Large intestine (tissue), 3 donors: Measurements from ENCODE around the gene OR8B12. TPM values are rescaled to one million over a fixed set of nuclear protein-coding genes. Genes with fewer than 3 reads are reported as not detected.
"Not testable (repeated sequence)": the region's sequence is repeated elsewhere in the genome, so short reads cannot be mapped to it uniquely, and the experiment has no call there.

Source experiments
- DNase-seq, 2 donors: peaks; one replicate each; pipeline versions ENCODE4 v3.0.0 to v3.0.0-alpha.2; 2013
- H3K27ac ChIP-seq: one replicate; pipeline ENCODE4 v1.5.1; 2013; ENCODE audit warnings: low read length
- H3K27me3 ChIP-seq: 2 replicates; pipeline ENCODE4 v1.6.1; 2013; ENCODE audit warnings: low read length; ENCODE audit not compliant: control insufficient read depth, insufficient read depth
- H3K36me3 ChIP-seq: 2 replicates; pipeline ENCODE4 v1.6.1; 2013; ENCODE audit warnings: low read length; ENCODE audit not compliant: control insufficient read depth, insufficient read depth
- H3K4me1 ChIP-seq: one replicate; pipeline ENCODE4 v1.6.1; 2013; ENCODE audit warnings: low read length; ENCODE audit not compliant: control insufficient read depth, insufficient read depth
- H3K4me3 ChIP-seq: one replicate; pipeline ENCODE4 v1.5.1; 2013; ENCODE audit warnings: low read length
- H3K9me3 ChIP-seq: one replicate; pipeline ENCODE4 v1.6.1; 2013; ENCODE audit warnings: mild to moderate bottlenecking, low read depth, low read length, moderate library complexity; ENCODE audit not compliant: control insufficient read depth
- WGBS: methylation state at CpG from one replicate; pipeline ENCODE4 v1.1.5; 2013; ENCODE audit warnings: low lambda C conversion rate; ENCODE audit not compliant: insufficient coverage; 5-methylcytosine and 5-hydroxymethylcytosine counted together
- polyA plus RNA-seq: library from polyadenylated mRNA; unstranded; fragments of 120-200 nt; gene quantifications from one replicate; pipeline ENCODE4 v1.2.1, GENCODE V29; 2013

The OR8B12 gene
- polyA plus RNA-seq, 1 donor, result not detected

DNA sequence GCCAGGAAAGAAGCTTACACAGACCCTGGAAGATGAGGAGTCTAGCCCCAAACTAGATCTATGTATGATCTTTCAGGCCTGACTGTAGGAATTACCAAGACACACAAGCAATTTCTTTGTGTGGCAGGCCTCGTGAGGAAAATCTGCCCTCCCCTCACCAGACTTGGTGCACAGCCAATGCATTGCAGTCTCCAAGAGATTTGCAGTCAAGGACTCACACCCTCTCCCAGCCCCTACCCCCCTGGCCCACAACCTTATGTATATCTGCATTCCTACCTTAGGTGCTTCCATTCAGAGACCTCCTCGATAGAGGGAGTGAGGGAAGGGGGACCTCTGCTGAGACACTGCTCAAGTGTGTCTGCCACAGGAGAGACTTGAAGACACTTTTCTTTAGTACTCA lies 9.8 kb downstream of the OR8B12 start:
- Histone ChIP-seq H3K36me3 (no peaks in the 10 kb centered on the region), H3K27me3 (no peaks in the 10 kb centered on the region), H3K4me3 (no peak overlapping the region), H3K27ac (no peak overlapping the region), H3K4me1 (no peaks in the 10 kb centered on the region), H3K9me3 (no peaks in the 10 kb centered on the region)
- no CpG with 5 or more reads among the region's 2 CpGs for WGBS
- DNase-seq, result no peak

DNA sequence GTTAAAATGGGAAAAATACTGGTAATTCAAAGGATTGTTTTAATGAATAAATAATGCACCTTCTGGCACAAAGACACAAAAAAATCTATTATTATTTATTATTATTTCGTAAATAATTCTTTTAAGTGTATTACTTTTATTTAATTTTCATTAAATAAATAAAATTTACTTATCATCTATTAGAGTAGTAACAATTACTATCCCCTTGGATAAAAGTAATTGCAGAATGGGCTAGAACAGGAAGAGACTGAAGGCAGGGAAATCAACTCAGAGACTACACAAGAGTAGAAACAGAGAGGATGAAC lies 23.0 kb downstream of the OR8B12 start:
- H3K9me3 ChIP-seq, result no peaks in the 10 kb centered on the region
- WGBS, result 88% methylated on average over 1 of the region's 1 CpG

DNA sequence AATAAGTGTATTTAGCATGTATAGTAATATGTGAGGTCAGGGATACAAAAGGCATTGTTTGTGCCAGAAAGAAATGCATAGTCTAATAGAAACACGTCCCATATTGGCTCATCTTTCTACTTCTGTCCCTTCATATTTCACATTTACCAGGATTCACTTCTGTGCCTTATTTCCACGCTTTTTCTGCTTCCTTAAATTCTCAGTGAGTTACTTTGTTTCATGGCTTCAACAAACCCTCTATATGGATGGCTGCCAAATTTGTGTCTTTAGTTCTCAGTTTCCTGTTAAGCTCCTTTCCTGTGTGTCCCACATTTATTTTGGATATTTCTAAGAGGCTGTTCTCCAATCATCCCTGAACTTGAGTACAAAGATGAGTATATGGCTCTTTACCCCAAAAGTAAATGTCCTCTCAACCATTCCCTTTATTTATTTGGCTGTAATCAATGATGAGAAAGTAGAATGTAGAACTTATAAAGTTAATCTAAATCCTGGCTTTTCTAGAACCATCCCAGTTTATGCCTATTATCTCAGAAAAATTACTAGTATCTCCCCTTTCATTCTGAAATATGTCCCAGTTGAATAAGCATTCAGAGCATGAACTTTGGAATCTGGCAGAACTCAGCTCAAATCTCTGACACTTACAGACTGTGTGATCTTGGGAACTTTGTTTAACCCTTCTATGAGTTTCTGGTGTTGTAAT lies 23.5 kb downstream of the OR8B12 start:
- Histone ChIP-seq H3K4me1 (no peaks in the 10 kb centered on the region), H3K4me3 (no peak overlapping the region), H3K9me3 (no peaks in the 10 kb centered on the region), H3K36me3 (no peaks in the 10 kb centered on the region), H3K27me3 (no peaks in the 10 kb centered on the region), H3K27ac (no peak overlapping the region)
- no peak for DNase-seq
- 63% methylated on average over 2 of the region's 2 CpGs for WGBS

More for the DNA sequence above, 23.0 kb downstream of the OR8B12 start:
- no peaks in the 10 kb centered on the region for H3K36me3 ChIP-seq
- DNase-seq, result no peak
- H3K4me1 ChIP-seq, result no peaks in the 10 kb centered on the region
- no peak overlapping the region for H3K4me3 ChIP-seq
- H3K27ac ChIP-seq, result no peak overlapping the region
- no peaks in the 10 kb centered on the region for H3K27me3 ChIP-seq

DNA sequence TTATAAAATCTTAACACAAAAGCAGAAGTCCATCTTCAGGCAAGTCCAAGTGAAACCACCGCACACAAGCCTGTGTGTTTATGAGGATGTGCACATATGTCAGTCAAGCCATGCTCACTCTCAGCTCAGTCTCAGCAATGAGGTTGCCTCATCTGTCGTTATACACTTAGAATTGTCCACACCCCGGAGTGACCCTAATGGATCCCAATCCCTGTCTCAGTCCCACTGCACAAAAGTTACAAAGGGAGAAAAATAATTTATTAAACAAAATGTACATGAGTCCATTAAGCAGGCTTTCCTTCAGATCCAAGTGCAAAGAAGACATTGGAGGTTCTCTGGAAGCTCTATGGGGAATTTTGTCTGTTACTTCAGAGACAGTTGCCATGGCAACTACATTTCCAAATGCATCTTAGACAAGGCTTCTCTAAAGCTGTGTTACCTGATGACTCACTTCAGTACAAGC lies 24.4 kb downstream of the OR8B12 start:
- Histone ChIP-seq H3K27me3 (no peaks in the 10 kb centered on the region), H3K27ac (no peak overlapping the region), H3K36me3 (no peaks in the 10 kb centered on the region), H3K4me3 (no peak overlapping the region), H3K4me1 (no peaks in the 10 kb centered on the region), H3K9me3 (no peaks in the 10 kb centered on the region)
- no peak for DNase-seq
- WGBS, result no CpG with 5 or more reads among the region's 3 CpGs

DNA sequence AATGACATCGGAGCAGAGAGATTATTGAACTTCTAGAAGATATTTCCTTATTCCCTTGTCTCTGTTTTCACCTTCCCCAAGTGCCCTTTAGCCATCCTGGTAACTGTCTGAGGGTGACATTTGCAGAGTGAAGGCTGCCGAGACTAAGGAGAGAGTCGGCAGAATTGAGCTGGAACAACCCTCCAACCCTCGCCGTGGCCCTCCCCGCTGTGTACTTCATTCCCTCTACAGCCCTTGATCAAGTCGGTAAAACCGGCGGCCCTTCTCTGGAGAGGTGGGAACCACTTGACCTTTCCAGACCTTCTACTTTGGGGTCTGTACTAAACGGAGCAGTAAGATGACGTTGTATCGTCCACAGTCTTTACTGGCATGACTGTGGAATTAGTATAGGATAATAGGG lies 26.1 kb downstream of the OR8B12 start:
- Histone ChIP-seq H3K4me3 (no peak overlapping the region), H3K27ac (no peak overlapping the region), H3K36me3 (no peaks in the 10 kb centered on the region), H3K9me3 (no peaks in the 10 kb centered on the region), H3K4me1 (no peaks in the 10 kb centered on the region), H3K27me3 (no peaks in the 10 kb centered on the region)
- no peak for DNase-seq
- WGBS, result 83% methylated on average over 4 of the region's 12 CpGs

DNA sequence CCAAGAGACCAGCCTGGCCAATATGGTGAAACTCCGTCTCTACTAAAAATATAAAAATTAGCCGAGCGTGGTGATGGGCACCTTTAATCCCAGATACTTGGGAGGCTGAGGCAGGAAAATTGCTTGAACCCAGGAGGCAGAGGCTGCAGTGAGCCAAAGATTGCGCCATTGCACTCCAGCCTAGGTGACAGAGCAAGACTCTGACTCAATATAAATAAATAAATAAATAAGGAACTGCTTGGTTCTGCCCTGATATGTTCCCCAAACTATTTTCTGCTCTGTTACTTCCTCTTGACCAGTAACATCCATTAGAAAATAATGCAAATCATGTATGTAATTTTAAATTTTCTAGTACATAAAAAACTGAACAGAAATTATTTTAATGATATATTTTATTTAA lies 28.8 kb downstream of the OR8B12 start:
- not testable (repeated sequence) for H3K9me3 ChIP-seq, H3K27me3 ChIP-seq, H3K36me3 ChIP-seq, DNase-seq, H3K4me1 ChIP-seq, H3K4me3 ChIP-seq, H3K27ac ChIP-seq
- no CpG with 5 or more reads among the region's 4 CpGs for WGBS

DNA sequence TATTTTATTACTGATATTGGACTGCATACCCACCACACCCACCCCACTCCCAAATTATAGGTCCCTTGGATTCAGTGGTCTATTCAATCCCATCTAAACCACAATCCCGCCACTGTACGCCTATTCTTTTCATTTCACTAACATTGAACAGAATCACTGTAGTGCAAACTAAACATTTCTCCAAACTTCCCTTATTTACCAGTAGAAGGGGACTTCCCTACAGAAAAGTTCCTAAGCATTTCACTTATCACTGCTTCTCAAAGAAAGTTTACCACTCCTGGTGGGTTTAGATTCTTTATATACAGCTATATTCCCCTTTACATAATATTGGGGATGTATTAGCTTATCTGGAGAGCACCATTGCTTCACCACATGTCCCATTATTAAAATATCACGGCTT lies 29.3 kb downstream of the OR8B12 start:
- Histone ChIP-seq H3K27me3 (no peaks in the 10 kb centered on the region), H3K4me1 (no peaks in the 10 kb centered on the region), H3K27ac (no peak overlapping the region), H3K9me3 (no peaks in the 10 kb centered on the region), H3K36me3 (no peaks in the 10 kb centered on the region), H3K4me3 (no peak overlapping the region)
- no CpG with 5 or more reads among the region's 3 CpGs for WGBS
- DNase-seq, result no peak

DNA sequence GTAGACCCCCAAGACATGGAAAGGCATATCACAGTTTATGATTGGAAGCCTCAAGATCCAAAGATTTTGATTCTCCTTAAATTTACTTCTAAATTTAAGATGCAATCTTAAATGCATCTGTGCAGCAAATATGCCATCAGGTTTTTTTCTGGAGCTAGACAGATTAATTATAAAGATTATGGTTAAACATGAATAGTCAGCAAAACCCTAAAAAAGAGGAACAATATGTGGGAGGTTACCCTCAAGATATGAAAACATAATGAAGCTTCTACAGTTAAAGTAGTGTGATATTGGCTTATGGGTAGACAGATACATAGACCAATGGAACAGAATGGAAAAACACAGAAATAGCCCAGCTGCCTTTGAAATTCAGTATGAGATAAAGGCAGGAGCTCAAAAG lies 31.7 kb downstream of the OR8B12 start:
- Histone ChIP-seq H3K36me3 (no peaks in the 10 kb centered on the region), H3K27me3 (no peaks in the 10 kb centered on the region), H3K9me3 (no peaks in the 10 kb centered on the region), H3K27ac (no peak overlapping the region), H3K4me3 (no peak overlapping the region), H3K4me1 (no peaks in the 10 kb centered on the region)
- no peak for DNase-seq

DNA sequence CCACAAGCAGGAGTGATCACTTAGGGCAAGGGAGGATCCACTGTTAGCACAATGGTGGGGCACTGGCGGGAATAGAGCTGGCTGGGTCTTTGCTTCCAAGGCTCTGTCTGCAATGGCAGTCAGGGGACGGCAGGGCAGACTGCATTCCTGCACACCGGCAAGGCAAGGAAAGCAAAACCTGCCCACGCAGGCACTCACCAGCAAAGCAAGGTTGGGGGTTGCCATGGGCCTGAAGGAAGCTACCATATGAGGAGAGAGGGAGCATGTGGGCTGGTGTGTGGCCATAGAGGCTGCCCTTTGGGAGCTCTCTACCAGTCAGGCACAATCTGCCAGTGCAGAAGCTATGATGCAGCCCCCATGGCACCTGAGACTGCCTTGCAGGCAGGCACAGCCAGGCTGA lies 33.2 kb downstream of the OR8B12 start:
- Histone ChIP-seq H3K27me3 (no peaks in the 10 kb centered on the region), H3K9me3 (no peaks in the 10 kb centered on the region), H3K4me3 (no peak overlapping the region), H3K36me3 (no peaks in the 10 kb centered on the region), H3K4me1 (no peaks in the 10 kb centered on the region), H3K27ac (no peak overlapping the region)
- WGBS, result no CpG with 5 or more reads among the region's 4 CpGs
- no peak for DNase-seq

DNA sequence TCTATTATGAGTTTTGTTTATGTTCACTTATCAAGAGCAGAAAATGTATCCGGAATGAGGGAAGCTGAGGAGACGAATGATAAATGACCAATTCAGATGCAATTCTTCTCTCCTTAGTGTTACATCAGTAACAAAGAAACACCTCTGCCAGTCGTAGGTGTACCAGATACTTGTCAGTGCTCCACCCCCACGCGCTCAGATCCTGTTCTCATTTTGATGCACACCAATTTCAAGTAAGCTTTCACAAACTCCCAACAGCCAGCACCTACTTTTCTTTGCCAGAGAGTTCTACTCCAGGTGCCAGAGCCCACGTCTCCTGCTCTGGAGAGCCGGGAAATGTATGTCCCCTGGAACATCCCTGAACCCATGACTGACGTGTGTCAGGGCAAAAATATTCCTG lies 43.7 kb downstream of the OR8B12 start:
- no peaks in the 10 kb centered on the region for H3K4me1 ChIP-seq
- no peak for DNase-seq
- no peak overlapping the region for H3K27ac ChIP-seq
- no peak overlapping the region for H3K4me3 ChIP-seq
- H3K9me3 ChIP-seq, result no peaks in the 10 kb centered on the region
- no peaks in the 10 kb centered on the region for H3K27me3 ChIP-seq
- no peaks in the 10 kb centered on the region for H3K36me3 ChIP-seq
- no CpG with 5 or more reads among the region's 8 CpGs for WGBS

DNA sequence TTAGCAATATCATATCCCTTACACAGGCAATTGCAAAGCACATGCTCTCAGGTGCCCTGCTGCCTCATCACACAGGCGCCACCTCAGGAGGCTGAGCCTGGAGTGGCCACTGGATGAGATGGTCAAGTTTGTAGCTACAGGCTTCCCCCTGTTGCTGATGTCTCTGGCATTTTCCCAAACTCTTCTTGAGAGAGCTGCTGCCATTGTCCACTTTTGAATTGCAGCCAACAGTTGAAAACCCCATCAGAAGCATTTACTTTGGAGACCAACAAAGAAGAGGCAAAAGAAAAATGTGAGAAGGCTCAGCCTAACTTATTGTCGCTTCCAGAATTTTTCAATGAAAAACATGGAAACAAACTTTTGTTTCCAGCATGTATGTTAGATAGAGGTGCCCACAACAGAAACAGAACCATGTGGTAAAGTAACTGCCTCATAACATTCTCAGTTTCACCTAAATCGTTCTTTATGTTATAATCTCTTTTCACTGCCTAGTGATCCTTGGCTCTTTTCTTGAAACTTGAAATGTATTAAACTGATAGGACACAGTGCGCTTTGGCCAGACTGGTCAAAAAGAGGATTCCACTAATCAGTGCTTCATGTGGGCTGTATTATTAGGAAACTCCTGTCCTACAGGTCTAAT lies 50.3 kb downstream of the OR8B12 start:
- no peaks in the 10 kb centered on the region for H3K36me3 ChIP-seq
- no peaks in the 10 kb centered on the region for H3K4me1 ChIP-seq
- H3K27me3 ChIP-seq, result no peaks in the 10 kb centered on the region
- H3K4me3 ChIP-seq, result no peak overlapping the region
- H3K9me3 ChIP-seq, result no peaks in the 10 kb centered on the region
- no peak for DNase-seq
- 96% methylated on average over 3 of the region's 4 CpGs for WGBS
- H3K27ac ChIP-seq, result no peak overlapping the region
